WI38 (cell line): ENCODE results near the gene SEMA6A.

Experiments used
- H3K4me3 ChIP-seq: 2 replicates; pipeline ENCODE4 v1.5.1; 2011; ENCODE audit warnings: low read depth, mild to moderate bottlenecking, control low read depth, low read length
- CTCF ChIP-seq: IDR thresholded peaks from 2 replicates; pipeline ENCODE4 v1.5.1; 2012; ENCODE audit warnings: low read depth, mild to moderate bottlenecking, control low read depth, low read length

Gene SEMA6A

GRCh38 chr5:116394186-116394867 lies 180.3 kb downstream of the SEMA6A start:
- H3K4me3 ChIP-seq = no peak overlapping the region
- no peak for TF ChIP-seq CTCF
